Astrocyte of the cerebellum (primary cell): ENCODE measurements around the gene ATP2A3.

Experiments used
- DNase-seq: peaks from one replicate; pipeline ENCODE4 v3.0.0-alpha.2; 2011; ENCODE audit warnings: low read depth
- H3K4me3 ChIP-seq: 2 replicates; pipeline ENCODE4 v1.5.1; 2011; ENCODE audit warnings: mild to moderate bottlenecking, low read depth, low read length, moderate library complexity
- in situ Hi-C: cut with HindIII; loops from 2 replicates; pipeline ENCODE4 v1.10.0; 2017; ENCODE audit warnings: low sequenced_read_pairs
- TF ChIP-seq, protein P1 (sequence below): IDR thresholded peaks from 2 replicates; pipeline ENCODE4 v1.5.1; 2012; ENCODE audit warnings: low read length, low read depth, moderate library complexity, mild to moderate bottlenecking; ENCODE audit errors: missing control alignments

Gene ATP2A3

GRCh38 chr17:3918372-3919122 is 45.7 kb downstream of the ATP2A3 start:
- H3K4me3 ChIP-seq = no peak overlapping the region
- DNase-seq = no peak
- in situ Hi-C loops = no loop called here

DNA sequence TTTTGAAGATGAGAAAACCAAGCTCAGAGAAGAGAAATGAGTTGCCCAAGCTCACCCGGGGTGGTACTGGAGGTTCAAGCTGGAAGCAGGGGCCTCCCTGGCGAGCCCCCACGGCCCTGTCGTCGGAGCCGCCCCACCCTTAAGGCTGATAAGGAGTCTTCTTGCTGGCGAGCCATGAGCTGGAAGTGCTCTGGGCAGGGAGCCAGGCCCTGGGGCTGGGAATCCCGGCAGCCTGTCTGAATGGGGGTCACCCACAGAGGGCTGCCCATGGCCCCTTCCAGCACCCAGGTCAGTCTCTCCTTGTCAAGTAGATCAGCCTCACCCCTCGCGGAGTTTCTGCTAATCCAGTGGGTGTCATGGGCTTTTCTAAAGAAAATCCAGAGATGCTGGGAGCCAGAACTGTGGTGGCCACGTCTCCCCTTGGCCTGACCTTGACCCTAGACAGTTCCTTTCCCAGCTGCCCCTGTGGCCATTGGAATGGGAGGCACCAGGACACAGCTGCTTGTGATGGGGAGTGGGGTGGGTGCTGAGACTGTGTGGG is 46.8 kb downstream of the ATP2A3 start:
- H3K4me3 ChIP-seq = no peak overlapping the region
- TF ChIP-seq, protein P1, sequence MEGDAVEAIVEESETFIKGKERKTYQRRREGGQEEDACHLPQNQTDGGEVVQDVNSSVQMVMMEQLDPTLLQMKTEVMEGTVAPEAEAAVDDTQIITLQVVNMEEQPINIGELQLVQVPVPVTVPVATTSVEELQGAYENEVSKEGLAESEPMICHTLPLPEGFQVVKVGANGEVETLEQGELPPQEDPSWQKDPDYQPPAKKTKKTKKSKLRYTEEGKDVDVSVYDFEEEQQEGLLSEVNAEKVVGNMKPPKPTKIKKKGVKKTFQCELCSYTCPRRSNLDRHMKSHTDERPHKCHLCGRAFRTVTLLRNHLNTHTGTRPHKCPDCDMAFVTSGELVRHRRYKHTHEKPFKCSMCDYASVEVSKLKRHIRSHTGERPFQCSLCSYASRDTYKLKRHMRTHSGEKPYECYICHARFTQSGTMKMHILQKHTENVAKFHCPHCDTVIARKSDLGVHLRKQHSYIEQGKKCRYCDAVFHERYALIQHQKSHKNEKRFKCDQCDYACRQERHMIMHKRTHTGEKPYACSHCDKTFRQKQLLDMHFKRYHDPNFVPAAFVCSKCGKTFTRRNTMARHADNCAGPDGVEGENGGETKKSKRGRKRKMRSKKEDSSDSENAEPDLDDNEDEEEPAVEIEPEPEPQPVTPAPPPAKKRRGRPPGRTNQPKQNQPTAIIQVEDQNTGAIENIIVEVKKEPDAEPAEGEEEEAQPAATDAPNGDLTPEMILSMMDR = no peak
- no peak for DNase-seq
- in situ Hi-C loops = no loop called here

More at GRCh38 chr17:3918372-3919122, 45.7 kb downstream of the ATP2A3 start:
- TF ChIP-seq, protein P1 = no peak

DNA sequence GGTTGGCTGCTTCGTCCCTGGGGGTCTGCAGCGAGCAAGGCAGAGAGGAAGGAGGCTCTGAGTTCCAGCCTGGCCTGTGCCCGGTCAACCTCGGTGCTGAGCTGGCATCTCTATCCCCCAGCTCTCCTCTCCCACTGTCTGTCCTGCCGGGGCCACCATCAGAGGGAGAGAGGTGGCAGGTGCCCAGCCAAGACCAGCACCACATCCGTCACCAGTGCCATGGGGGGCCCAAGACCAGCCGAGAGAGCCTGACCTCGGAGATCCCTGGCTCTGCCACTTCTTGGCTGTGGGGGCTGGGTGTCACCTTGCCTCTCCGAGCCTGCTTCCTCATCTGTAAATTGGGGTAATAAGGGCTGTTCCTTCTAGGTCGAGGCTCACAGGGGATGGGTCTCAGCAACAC is 47.4 kb downstream of the ATP2A3 start:
- DNase-seq = no peak
- H3K4me3 ChIP-seq = no peak overlapping the region
- TF ChIP-seq, protein P1 = no peak
- in situ Hi-C loops = no loop called here

DNA sequence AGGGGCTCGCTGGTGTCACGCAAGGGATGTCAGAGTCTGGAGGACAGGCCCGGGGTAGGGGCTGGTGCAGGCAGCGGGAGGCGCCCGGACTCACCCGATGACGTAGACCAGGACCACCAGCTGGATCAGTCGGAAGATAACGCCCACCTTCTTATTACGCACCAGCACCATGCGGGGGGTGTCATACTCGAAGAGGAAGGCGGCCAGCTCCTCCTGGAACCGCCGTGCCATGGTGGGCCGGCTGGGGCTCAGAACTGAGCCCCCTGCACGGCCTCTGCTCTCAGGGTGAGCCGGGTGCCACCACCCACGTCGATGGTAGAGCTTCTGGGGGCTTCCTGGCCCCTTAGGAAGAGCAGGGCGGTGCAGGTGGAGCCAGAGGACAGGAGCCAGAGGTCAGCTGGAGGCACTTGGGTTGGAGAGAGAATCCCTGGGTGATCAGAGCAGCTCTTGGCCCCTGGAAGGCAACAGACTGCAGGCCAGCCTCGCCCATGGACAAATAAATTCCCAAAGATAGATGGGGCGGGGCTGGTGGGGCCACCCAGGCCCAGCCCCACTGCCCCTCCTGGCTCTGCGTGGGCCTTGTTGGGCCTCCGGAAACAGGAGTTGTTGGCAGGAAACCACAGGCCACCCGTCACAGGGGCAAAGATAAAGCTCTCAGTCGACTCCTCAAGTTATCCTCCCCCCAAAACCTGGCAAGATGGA is 48.1 kb downstream of the ATP2A3 start, which contains the start of gene P2RX1:
TSS of gene P2RX1 (minus strand) at position 471 of the 702 bp plus-strand sequence. CDS start at position 231, 240 bp downstream.
- H3K4me3 ChIP-seq = no peak within 1 kb of the TSS
- DNase-seq = no peak
- TF ChIP-seq, protein P1 = no peak
- in situ Hi-C loops = no loop called here

DNA sequence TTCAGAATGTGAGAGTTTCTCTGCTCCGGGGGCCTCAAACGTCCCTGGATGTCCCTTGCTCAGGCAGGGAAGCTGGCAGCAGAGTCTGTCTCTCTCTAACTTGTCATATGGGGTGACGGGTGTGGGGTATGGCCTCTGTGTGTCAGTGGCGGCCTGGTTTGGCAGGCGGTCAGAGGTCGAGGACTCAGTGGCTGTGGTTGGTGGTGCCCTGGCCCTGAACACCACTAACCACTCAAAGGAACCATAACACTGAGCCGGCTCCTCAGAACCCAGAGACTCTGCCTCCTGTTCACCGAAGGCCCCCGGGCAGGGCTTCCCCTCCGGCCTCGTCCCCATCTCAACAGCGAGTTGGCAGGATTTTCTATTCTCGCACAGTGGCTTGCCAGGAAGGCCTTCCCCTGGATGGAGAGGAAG is 48.6 kb downstream of the ATP2A3 start:
- TF ChIP-seq, protein P1 = no peak
- no peak for DNase-seq
- in situ Hi-C loops = no loop called here
- no peak overlapping the region for H3K4me3 ChIP-seq

GRCh38 chr17:3914312-3914670 is 49.9 kb downstream of the ATP2A3 start:
- TF ChIP-seq, protein P1 = no peak

More at GRCh38 chr17:3914312-3914670, 49.9 kb downstream of the ATP2A3 start:
- in situ Hi-C loops = no loop called here
- no peak overlapping the region for H3K4me3 ChIP-seq
- no peak for DNase-seq
